ENCODE measurements around the gene FOXRED1. TPM values are rescaled to one million over a fixed set of nuclear protein-coding genes. Genes with fewer than 3 reads are reported as not detected.
A peak's percentile ranks its signal among the peaks of the same experiment; 100 is the strongest.

The FOXRED1 gene
- total and polyA plus RNA-seq, 2 of the 13 experiments (the other 11 are each of a cell fraction or from before 2014, with no cell fraction given) = 29.6 to 42.9 TPM

- TF ChIP-seq GTF3A (CRISPR knock-in tag; conservative IDR thresholded peaks at IDR 0.05) = no peak
- TF ChIP-seq ZNF30 (CRISPR knock-in tag; IDR thresholded peaks at IDR 0.05) = no peak
- peak; percentile 44; the same call in 1 of the 2 replicates for TF ChIP-seq HNF4G (IDR thresholded peaks at IDR 0.05; ENCODE audit: borderline replicate concordance, low read depth, low read length)
- TF ChIP-seq HNF4G (CRISPR knock-in tag; IDR thresholded peaks at IDR 0.05; ENCODE audit: borderline replicate concordance, low read depth) = no peak
- no peak for TF ChIP-seq ZSCAN30 (CRISPR knock-in tag; IDR thresholded peaks at IDR 0.05)
- TF ChIP-seq CREM (IDR thresholded peaks at IDR 0.05) = no peak
- no peak for TF ChIP-seq CREM (CRISPR knock-in tag; IDR thresholded peaks at IDR 0.05)
- TF ChIP-seq ZNF276 (CRISPR knock-in tag; IDR thresholded peaks at IDR 0.05; ENCODE audit: low read depth) = no peak
- TF ChIP-seq SPEN (CRISPR knock-in tag; IDR thresholded peaks at IDR 0.05; ENCODE audit: low read depth) = no peak
- TF ChIP-seq DNMT3B (CRISPR knock-in tag; conservative IDR thresholded peaks at IDR 0.05) = no peak
- TF ChIP-seq ZEB1 (IDR thresholded peaks at IDR 0.05; ENCODE audit: insufficient replicate concordance, low read depth) = no peak
- TF ChIP-seq ZNF558 (CRISPR knock-in tag; IDR thresholded peaks at IDR 0.05; ENCODE audit: borderline replicate concordance) = no peak
- TF ChIP-seq ZNF747 (CRISPR knock-in tag; IDR thresholded peaks at IDR 0.05; ENCODE audit: borderline replicate concordance) = no peak
- no peak for TF ChIP-seq USF2 (IDR thresholded peaks at IDR 0.05; ENCODE audit: low read depth, low read length)
- no peak for TF ChIP-seq USF2 (CRISPR knock-in tag; IDR thresholded peaks at IDR 0.05; ENCODE audit: borderline replicate concordance)
- peak; percentile 54 for TF ChIP-seq HNF4A (CRISPR knock-in tag; IDR thresholded peaks at IDR 0.05)
Observed at GRCh38 chr11:126277322-126277721, 8.4 kb downstream of the FOXRED1 start (continued).

All from HepG2 (cell line).